Breast epithelium (tissue), 3 donors: Measurements from ENCODE around the gene AKIRIN1.
"Not testable (repeated sequence)": the region's sequence is repeated elsewhere in the genome, so short reads cannot be mapped to it uniquely, and the experiment has no call there.

ENCODE experiments used
- CTCF ChIP-seq, 3 donors: fragments of 450-650 bp; IDR thresholded peaks; one replicate each; pipeline ENCODE4 v1.5.1; 2016 to 2017; ENCODE audit warnings: antibody characterized with exemption in 3 of 3, mild to moderate bottlenecking in 3 of 3, moderate library complexity in 3 of 3
- POLR2A ChIP-seq: fragments of 450-650 bp; IDR thresholded peaks from one replicate; pipeline ENCODE4 v1.6.1; 2016; ENCODE audit warnings: antibody characterized with exemption, mild to moderate bottlenecking, moderate library complexity
- POLR2AphosphoS5 ChIP-seq, 3 donors: sonication (generic); formaldehyde crosslinking; IDR thresholded peaks; one replicate each; pipeline ENCODE4 v1.6.1; 2017; ENCODE audit warnings: antibody characterized with exemption in 3 of 3

- not testable (repeated sequence) for TF ChIP-seq CTCF (IDR thresholded peaks at IDR 0.05); POLR2A; POLR2AphosphoS5 (IDR thresholded peaks at IDR 0.05)
Measured at GRCh38 chr1:39020494-39020893, 29.4 kb downstream of the AKIRIN1 start.
